ENCODE measurements around the gene HCFC1.

Gene HCFC1

DNA sequence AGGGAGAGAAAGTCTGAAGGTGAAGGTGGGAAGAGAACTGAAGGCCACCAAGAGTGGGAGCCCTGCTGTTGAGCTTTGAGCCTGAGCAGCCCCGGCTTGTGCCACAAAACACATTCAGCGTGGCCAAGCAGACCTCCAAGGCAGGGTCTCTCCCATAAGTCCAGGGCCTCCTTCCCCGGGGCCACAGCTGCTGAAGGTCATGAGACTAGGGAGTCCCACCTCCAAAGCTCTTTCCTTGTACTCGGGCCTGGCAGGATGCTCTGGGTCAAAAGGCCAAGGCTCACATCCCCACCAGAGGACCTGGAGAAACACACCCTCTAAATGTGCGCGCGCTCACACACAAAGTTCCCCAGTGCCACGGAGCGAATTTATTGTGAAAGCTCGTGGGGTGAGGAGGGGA lies 42.0 kb downstream of the HCFC1 start:
- no peak overlapping the region for H3K4me3 ChIP-seq (ENCODE audit: control insufficient read depth, low read depth, low read length)
- no peak for DNase-seq (ENCODE audit: low read depth)
- TF ChIP-seq, protein P1, sequence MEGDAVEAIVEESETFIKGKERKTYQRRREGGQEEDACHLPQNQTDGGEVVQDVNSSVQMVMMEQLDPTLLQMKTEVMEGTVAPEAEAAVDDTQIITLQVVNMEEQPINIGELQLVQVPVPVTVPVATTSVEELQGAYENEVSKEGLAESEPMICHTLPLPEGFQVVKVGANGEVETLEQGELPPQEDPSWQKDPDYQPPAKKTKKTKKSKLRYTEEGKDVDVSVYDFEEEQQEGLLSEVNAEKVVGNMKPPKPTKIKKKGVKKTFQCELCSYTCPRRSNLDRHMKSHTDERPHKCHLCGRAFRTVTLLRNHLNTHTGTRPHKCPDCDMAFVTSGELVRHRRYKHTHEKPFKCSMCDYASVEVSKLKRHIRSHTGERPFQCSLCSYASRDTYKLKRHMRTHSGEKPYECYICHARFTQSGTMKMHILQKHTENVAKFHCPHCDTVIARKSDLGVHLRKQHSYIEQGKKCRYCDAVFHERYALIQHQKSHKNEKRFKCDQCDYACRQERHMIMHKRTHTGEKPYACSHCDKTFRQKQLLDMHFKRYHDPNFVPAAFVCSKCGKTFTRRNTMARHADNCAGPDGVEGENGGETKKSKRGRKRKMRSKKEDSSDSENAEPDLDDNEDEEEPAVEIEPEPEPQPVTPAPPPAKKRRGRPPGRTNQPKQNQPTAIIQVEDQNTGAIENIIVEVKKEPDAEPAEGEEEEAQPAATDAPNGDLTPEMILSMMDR (IDR thresholded peaks at IDR 0.05; ENCODE audit: control insufficient read depth, insufficient read depth, low read depth, low read length, missing control alignments): no peak

DNA sequence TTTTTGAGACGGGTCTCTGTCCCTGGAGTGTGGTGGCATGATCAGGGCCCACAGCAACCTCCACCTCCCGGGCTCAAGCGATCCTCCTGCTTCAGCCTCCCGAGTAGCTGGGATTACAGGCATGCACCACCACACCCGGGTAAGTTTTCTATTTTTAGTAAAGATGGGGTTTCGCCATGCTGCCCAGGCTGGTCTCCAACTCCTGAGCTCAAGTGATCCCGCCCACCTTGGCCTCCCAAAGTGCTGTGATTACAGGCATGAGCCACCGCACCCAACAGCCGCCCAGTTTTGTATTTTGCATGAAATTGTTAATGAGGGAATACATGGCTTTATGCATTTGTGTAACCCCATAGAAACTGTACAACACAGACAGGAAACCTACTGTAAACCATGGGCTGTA lies 42.8 kb downstream of the HCFC1 start:
- DNase-seq (ENCODE audit: low read depth): no peak
- H3K4me3 ChIP-seq (ENCODE audit: control insufficient read depth, low read depth, low read length): no peak overlapping the region

DNA sequence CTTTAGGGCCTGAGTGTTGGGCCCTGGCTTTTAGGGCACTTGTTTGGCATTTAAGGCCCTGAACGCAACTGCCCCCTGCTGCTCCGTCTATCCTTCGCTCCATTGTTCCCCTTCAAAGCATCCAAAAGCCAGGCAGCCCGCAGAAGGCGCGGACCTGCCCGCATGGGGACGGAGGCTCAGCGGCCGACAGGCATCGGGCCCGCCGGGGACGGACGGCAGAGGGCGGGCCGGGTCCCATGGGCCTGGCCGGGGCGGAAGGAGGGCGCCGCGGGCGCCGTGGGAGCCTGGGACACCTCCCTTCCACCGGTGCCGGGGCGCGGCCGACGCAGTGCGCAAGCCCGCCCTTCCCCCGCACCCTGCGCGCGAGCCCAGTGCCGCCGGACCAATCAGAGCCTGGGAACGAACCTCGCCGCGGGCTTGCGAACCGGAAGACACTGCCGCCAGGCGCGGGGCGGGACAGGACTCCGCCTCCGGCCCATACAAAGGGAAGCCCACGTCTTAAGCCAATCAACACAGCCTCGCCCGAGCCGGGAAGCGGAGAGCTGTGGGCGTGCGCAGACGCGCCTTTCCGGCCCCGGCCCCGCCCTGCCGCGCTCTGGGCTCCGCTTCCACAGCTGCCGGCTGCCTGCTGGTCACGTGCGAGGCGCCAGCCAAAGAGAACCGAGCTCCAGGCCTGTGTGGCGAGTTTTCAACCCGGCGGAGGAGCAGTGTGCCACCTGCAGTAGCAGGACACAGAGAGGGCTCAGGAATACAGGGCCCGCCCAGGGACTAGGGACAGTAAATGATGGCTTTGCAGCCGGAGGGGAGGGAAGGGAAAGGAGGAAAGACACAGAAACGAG lies 43.5 kb downstream of the HCFC1 start:
- TF ChIP-seq, protein P1 (IDR thresholded peaks at IDR 0.05; ENCODE audit: control insufficient read depth, insufficient read depth, low read depth, low read length, missing control alignments): peak; percentile 12
- peak overlapping the region; percentile 63 for H3K4me3 ChIP-seq (ENCODE audit: control insufficient read depth, low read depth, low read length)
- DNase-seq (ENCODE audit: low read depth): peak; percentile 91

More for the DNA sequence above, 42.8 kb downstream of the HCFC1 start:
- TF ChIP-seq, protein P1 (IDR thresholded peaks at IDR 0.05; ENCODE audit: control insufficient read depth, insufficient read depth, low read depth, low read length, missing control alignments): no peak

DNA sequence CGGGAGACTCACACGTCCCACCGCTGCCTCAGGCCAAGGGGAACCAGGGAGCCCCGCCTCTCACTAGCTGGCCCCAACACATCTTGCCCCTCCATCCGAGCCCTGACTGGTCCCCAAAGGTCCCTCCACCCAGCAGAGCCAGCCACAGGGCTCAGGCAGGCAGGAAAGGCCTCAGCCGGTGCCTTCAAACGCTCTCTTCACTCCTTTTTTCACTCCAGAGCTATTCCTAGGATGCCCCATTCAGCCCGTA lies 44.0 kb downstream of the HCFC1 start:
- DNase-seq (ENCODE audit: low read depth): no peak
- TF ChIP-seq, protein P1 (IDR thresholded peaks at IDR 0.05; ENCODE audit: control insufficient read depth, insufficient read depth, low read depth, low read length, missing control alignments): no peak
- H3K4me3 ChIP-seq (ENCODE audit: control insufficient read depth, low read depth, low read length): peak overlapping the region; percentile 63

DNA sequence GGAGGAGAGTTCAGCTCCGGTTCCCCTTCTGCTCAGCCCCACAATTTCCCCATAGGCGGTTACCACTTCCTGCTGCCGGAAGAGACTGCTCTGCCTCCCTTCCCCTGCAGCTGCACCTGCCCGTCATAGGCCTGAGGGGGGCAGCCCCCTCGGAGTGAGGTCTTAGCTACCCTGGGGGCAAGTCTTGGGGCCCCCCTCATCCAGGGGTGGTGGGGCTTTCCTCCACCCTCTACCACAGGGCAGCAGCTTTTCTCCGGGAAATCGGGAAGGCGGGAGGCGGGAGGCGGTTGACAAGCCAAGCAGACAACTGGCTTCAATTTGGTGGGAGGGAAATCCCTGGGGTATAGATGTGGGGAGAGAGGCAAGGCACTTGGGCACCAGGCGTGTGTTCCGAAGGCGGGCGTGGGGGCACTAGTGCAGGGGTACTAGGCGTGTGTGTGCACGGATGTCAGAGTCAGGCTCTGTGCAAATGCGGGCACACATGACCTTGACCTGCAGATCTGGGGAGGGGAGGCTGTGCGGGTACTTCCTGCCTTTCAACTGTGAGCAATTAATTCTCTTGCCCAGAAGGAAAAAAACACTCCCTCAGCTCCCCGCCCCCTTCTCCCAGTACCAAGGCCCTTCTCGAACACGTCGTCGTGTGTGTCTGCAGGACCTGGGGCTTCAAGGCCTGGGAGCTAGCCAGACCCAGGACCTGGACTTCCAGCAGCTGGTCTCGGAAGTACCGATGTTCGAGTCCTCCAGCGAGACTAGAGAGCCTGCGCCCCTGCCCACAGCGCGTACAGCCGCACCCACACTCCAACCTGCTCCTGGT lies 44.6 kb downstream of the HCFC1 start:
- no peak for DNase-seq (ENCODE audit: low read depth)
- TF ChIP-seq, protein P1 (IDR thresholded peaks at IDR 0.05; ENCODE audit: control insufficient read depth, insufficient read depth, low read depth, low read length, missing control alignments): no peak
- H3K4me3 ChIP-seq (ENCODE audit: control insufficient read depth, low read depth, low read length): peak overlapping the region; percentile 63

DNA sequence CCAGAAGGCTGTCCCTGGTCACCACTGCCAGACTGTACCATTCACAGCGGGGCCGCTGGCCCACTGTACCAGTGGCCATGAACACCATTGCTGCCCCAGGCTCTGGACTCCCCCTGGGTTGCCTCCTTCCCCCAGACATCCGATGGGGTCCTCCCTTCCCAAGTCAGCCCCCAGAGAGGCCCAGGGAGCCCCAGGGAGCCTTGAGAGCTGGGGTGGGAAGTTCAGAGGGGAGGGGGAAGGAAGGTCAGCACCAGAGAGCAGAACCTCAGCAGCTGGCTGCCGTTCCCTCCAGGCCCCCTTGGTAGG lies 45.1 kb downstream of the HCFC1 start:
- TF ChIP-seq, protein P1 (IDR thresholded peaks at IDR 0.05; ENCODE audit: control insufficient read depth, insufficient read depth, low read depth, low read length, missing control alignments): no peak
- no peak overlapping the region for H3K4me3 ChIP-seq (ENCODE audit: control insufficient read depth, low read depth, low read length)
- no peak for DNase-seq (ENCODE audit: low read depth)

Measured in AG09309 (cell line).